T47D (cell line): Measurements from ENCODE around the gene TMSB10.
"Not testable (repeated sequence)": the region's sequence is repeated elsewhere in the genome, so short reads cannot be mapped to it uniquely, and the experiment has no call there.

ENCODE experiments used
- DNase-seq, 2 experiments: peaks; one replicate each; pipeline versions ENCODE4 v3.0.0 to v3.0.0-alpha.2; 2011 to 2012; ENCODE audit warnings: low read depth in 1 of 2, low spot score in 1 of 2
- JUND ChIP-seq: IDR thresholded peaks from 2 replicates; pipeline ENCODE4 v1.6.1; 2012; ENCODE audit warnings: low read depth
- in situ Hi-C: cut with HindIII; loops from 2 replicates; pipeline ENCODE4 v1.10.0; 2016; ENCODE audit warnings: low sequenced_read_pairs, low pct_unique_long_range_greater_than_20kb

TMSB10 gene

DNA sequence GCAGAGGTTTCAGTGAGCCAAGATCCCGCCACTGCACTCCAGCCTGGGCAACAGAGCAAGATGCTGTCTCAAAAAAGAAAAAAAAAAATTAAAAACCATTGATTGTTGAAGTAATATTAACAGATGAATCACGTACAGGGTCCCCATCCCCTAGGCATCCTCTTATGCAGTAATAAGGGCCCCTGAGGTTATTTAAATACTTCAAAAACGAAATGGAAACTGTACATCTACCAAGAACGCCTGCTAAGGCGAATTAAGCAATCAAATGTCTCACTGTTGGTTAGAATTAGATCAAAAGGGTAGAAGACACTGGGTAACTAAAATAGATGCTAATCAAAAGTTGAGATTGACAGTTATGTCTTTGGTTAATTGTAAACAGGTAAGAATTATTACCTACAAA lies 32.1 kb upstream of the TMSB10 start:
- in situ Hi-C loops, result no loop called here
- TF ChIP-seq JUND, result no peak
- no peak for DNase-seq

DNA sequence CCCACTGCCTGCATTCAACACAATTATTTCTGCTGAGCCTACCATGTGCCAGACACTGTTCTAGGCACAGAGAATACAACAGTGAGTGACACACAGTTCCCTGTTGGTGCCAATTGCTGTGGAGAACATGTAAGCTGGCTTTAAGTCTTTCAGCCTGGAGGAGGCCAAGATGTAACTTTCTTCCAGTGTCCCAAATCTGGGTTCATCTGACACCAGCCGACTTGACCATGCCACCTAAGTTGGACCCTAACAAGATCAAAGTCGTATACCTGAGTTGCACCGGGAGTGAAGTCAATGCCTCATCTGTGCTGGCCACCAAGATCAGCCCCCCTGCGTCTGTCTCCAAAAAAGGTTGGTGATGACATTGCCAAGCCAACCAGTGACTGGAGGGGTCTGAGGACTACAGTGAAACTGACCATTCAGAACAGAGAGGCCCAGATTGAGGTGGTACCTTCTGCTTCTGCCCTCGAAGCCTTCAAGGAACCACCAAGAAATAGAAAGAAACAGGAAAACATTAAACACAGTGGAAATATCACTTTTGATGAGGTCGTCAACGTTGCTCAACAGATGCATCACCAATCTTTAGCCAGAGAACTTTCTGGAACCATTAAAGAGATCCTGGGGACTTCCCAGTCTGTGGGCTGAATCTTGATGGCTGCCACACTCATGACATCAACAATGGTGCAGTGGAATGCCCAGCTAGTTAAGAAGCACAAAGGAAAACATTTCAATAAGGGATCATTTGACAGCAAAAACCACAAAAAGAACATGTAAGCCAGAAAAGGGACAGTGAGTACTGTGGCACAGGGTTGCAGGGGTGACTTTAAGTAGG lies 30.9 kb upstream of the TMSB10 start:
- in situ Hi-C loops, result no loop called here
- no peak for TF ChIP-seq JUND
- DNase-seq, result no peak

DNA sequence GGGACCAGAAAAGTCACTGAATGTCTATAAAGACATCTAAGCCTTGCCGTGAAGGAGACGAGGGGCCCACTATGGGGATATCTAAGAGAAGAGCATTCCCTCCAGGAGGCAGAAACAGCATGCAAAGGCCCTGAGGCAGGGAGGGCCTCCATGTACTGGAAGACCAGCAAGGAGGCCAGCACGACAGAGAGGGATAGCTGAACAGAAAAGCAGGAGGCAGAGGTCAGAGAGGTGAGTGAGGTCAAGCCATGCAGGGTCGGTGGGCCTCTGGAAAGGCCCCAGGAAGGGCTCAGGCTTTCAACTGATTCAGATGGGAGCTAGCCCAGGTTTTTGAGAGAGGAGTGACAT lies 30.3 kb upstream of the TMSB10 start:
- no peak for DNase-seq
- TF ChIP-seq JUND, result no peak
- in situ Hi-C loops, result no loop called here

DNA sequence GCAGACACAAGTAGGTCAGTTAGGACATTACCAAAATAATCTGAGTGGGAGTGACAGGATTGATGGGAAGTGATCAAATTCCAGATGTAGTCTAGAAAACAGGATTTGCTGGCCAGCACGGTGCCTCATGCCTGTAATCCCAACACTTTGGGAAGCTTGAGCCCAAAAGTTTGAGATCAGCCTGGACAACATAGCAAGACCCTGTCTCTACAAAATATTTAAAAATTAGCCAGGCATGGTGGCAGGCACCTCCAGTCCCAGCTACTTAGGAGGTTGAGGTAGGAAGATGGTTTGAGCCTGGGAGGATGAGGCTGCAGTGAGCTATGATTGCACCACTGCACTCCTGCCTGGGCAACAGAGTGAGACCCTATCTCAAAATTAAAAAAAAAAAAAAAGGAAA lies 29.8 kb upstream of the TMSB10 start:
- DNase-seq, in situ Hi-C loops: not testable (repeated sequence)

DNA sequence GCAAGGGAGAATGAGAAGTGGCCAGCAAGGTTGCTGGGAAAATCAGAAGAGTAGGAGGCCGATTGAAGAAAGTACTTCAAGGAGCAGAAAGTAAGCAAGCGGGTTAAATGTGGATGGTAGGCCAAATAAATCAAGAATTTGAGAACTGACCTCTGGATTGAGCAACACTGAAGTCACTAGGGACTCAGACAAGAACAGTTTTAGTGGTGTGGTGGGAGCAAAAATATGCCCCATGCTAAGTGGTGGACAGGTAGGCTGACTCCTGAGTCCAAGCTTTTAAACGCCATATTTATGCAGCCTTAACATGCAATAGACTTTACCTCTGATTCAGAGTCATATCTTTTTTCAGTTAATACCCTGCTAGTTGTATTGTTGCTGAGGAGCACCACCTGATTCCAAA lies 29.1 kb upstream of the TMSB10 start:
- in situ Hi-C loops, result no loop called here
- TF ChIP-seq JUND, result no peak
- no peak for DNase-seq

DNA sequence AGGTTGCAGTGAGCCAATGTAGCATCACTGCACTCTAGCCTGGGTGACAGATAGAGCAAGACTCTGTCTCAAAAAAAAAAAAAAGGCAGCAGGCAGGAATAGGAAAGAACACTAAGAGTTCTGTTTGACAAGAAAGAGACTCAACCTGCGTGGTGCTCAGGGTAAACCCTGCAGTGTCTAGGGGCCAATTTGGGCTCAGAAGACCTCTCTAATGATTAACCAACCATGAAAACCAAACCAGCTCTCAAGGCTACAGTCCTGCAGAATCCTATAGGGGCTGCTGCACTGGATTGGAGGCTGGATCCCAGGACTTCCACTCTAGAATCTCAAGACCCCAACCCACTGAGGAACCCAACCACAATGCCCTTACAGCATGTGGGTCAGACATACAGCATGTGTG lies 27.0 kb upstream of the TMSB10 start:
- TF ChIP-seq JUND, result no peak
- no peak for DNase-seq
- in situ Hi-C loops, result no loop called here

DNA sequence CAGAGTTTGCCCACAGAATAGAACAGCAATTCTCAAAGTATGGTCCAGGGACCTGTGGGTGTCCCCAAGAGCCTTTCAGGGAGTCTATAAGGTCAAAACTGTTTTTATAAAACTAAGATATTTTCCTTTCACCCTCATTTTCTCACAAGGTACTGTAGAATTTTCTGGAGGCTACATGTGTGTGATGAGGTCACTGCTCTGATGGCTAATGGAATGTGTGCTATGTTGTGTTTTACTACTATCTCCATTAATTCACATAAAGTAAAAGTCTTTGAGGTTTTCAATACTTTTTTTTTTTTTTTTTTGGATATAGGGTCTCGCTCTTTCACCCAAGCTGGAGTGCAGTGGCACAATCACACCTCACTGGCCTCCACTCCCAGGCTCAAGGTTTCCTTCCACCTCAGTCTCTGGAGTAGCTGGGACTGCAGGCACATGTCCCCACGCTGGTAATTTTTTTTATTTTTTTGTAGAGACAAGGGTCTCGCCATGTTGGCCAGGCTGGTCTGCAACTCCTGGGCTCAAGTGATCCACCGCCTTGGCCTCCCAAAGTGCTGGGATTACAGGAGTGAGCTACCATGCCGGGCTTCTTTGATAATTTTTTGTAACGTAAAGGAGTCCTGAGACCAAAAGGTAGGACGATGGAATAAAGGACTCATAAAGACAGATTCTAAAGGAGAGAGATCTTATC lies 26.4 kb upstream of the TMSB10 start:
- DNase-seq, result no peak
- in situ Hi-C loops, result no loop called here

DNA sequence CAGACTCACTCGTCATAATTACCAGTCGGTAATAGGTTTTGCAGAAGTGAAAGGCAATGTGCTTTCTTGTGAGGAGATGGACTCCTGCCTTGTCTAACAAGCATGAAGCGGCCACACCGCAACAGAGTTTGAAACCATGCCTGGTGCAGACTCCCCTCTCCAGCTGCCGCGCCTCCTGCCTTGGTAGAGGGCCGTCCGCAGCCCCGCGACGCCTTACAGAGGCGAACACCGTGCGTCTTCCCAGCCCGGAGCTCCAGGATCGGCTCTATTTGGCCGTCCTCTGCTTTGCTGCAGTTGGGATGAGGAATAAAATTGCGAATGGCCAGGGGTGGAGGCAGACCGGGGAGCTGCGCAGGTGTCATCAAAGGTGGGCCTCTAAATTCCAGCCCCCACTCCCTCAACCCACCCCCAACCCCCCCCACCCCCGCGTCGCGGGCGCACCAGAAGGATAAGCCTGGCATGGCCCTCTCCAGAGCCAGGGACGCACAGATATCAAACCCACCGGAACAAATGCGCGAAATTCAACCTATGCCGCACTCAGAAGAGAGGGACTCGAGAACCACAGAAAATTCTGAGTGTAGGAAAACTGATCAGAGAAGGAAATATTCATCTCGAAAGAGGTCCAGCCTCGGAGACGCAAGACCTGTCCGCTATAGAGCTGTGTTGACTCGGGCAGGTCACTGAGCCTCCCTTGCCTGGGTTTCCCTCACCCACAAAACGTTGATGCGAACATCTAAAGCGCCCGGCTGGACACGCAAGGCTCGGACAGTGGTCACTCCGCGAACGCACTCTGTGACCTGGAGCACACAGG lies 25.7 kb upstream of the TMSB10 start:
- no peak for TF ChIP-seq JUND
- in situ Hi-C loops, result no loop called here
- no peak for DNase-seq

More for the DNA sequence above, 26.4 kb upstream of the TMSB10 start:
- no peak for TF ChIP-seq JUND

DNA sequence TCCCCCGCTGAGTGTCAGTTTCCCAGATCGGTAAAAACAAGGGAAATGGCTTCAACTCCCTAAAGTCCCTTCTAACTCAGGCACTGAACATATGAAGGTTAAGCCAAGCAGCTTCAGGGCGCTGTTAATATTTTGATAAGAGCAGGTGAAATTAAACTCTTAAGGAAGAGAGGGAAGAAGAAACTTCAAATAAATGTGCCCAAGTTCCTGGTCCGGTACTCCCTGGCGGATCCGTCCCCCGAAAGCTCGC lies 25.1 kb upstream of the TMSB10 start:
- no peak for TF ChIP-seq JUND
- in situ Hi-C loops, result no loop called here
- DNase-seq, result no peak

DNA sequence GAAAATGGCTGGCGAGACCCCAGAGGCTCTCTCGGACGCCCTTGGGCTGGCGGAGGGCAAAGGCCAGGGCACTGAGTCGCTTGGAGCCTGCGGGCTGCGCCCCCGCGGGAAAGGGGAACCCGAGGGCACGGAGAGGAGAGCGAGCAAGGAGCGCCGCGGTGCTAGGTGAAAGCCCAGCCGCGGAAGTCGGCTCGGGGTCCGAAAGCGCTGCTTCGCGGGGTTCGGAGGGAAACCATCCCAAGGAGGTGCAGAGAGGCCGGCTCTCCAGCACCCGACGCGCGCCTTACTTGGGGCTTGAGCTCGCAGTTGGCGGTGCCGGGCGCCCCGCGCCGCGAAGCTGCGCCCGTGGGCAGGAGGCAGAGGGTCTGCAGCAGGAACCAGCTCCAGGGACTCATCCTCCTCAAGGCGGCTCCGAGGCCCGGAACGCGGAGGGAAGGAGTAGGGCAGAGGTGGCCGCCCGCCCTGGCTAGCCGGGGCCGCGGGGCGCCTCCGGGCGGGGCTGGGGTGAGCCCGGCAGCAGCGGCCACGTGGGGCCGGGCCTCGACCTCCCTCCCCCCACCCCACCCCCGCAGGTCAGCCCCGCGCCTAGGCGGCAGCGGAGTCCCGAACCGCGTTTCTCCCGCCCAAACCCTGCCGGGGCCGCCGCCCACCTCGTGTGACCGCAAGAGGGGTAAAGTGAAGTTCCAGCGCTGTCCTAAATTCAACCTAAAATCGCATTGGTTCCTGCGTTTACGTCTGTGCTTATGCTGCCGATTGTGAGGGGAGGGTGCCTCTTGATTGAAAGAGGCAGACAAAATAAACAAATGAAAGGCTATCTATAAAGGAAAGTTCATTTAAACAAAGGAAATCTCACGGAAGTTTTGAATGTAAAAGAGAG lies 24.6 kb upstream of the TMSB10 start, which contains the start of gene TRABD2A:
Gene TRABD2A, minus strand, starts transcription at position 440 of the 877 bp plus-strand sequence. Its CDS starts 45 bp downstream, at position 395.
- in situ Hi-C loops, result no loop called here
- no peak for DNase-seq
- TF ChIP-seq JUND, result no peak

DNA sequence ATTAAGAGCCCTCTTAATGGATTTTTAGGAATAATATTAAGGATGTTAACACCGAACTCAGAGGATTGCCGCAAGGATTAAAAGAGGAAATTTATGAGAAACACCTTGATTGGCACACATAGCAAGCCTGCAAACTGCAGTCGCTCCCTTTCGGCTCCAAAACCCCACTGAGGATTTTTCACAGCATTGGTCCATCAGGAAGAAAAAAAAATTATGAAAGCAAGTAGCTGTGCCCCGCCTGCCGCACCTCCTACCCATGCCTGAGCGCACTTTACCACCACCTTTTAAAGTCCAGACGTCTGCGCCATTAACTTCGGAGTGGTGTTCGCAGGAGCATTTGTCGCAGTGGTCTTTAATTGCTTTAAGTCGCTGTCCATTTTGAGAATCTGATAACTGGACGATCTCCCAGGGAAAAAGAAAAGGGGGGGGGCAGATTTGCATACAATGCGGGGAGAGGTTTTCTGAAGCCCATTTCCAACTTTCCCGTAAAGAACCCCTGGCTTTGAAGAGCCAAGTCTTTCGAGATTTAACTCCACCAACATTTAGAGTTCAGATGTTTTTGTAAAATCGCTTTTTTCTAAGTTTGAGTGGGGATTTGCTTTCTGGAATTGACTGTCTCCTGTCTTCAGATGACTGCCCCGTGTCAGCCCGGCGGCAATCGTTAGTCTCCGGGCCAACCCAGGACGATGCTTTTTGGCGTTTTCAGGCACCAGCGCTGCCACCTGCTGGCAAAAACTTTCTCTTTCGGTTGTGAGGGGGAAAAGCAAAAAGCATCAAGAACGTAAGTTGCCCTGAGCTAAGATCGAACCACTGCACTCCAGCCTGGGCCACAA lies 23.7 kb upstream of the TMSB10 start:
- TF ChIP-seq JUND, result no peak
- DNase-seq, result peak; percentile 43 to 80

DNA sequence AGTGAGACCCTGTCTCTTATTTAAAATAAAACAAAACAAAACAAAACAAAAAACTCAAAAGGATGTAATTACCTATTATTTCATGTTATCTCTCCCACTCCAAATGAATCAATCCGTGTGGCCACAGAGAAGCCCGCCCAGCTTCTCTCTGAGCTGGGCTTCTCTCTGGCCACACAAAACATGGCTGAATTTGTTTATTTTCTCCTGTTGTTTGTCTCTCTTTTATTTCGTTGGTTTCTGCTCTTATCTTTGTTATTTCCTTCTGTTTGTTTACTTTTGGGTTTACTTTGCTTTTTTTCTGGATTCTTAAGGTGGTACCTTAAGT lies 23.1 kb upstream of the TMSB10 start:
- no peak for TF ChIP-seq JUND
- in situ Hi-C loops, result no loop called here
- no peak for DNase-seq

More for the DNA sequence above, 23.7 kb upstream of the TMSB10 start:
- in situ Hi-C loops, result no loop called here
